Measurements from ENCODE around the gene STX18. TPM values are rescaled to one million over a fixed set of nuclear protein-coding genes. Genes with fewer than 3 reads are reported as not detected.

The STX18 gene
- total and polyA plus RNA-seq, 2 donors from 2014 or later: 37.2 to 66.8 TPM

- Histone ChIP-seq H3K27me3 (ENCODE audit: control insufficient read depth, insufficient read depth, low read length) (no peaks in the 10 kb centered on the region), H3K9ac (ENCODE audit: low read length in 3 of 3) (no peak overlapping the region), H3K4me1 (ENCODE audit: control insufficient read depth in 2 of 3, insufficient read depth in 2 of 3, low read depth in 1 of 3, low read length in 3 of 3) (no peaks in the 10 kb centered on the region), H3K9me3 (ENCODE audit: control insufficient read depth in 2 of 3, insufficient read depth in 1 of 3, low read length in 3 of 3) (no peaks in the 10 kb centered on the region), H3K4me3 (ENCODE audit: low read length in 3 of 3) (no peak overlapping the region), H3K27ac (ENCODE audit: low read depth in 2 of 2, low read length in 2 of 2) (no peak overlapping the region), H3K36me3 (ENCODE audit: control insufficient read depth in 2 of 3, insufficient read depth in 3 of 3, low read length in 3 of 3) (no peaks in the 10 kb centered on the region)
- DNase-seq (no peak), FAIRE-seq (no peak)
- intact Hi-C loops (cut with DNase I): no loop called here
- no peak for TF ChIP-seq CTCF (IDR thresholded peaks at IDR 0.05; ENCODE audit: borderline replicate concordance, extremely low read depth, insufficient read depth)
Measured at GRCh38 chr4:4396628-4397440, 145.0 kb downstream of the STX18 start.

GRCh38 chr4:4395849-4396627, 145.8 kb downstream of the STX18 start:
- no peak for FAIRE-seq
- Histone ChIP-seq H3K36me3 (ENCODE audit: control insufficient read depth in 2 of 3, insufficient read depth in 3 of 3, low read length in 3 of 3) (no peaks in the 10 kb centered on the region), H3K27ac (ENCODE audit: low read depth in 2 of 2, low read length in 2 of 2) (no peak overlapping the region), H3K9me3 (ENCODE audit: control insufficient read depth in 2 of 3, insufficient read depth in 1 of 3, low read length in 3 of 3) (no peaks in the 10 kb centered on the region), H3K4me1 (ENCODE audit: control insufficient read depth in 2 of 3, insufficient read depth in 2 of 3, low read depth in 1 of 3, low read length in 3 of 3) (no peaks in the 10 kb centered on the region), H3K9ac (ENCODE audit: low read length in 3 of 3) (no peak overlapping the region), H3K27me3 (ENCODE audit: control insufficient read depth, insufficient read depth, low read length) (no peaks in the 10 kb centered on the region), H3K4me3 (ENCODE audit: low read length in 3 of 3) (no peak overlapping the region)
- peak in 4 of 5 donors; percentile 29 to 68 (median 60) for DNase-seq
- no peak for TF ChIP-seq CTCF (IDR thresholded peaks at IDR 0.05; ENCODE audit: borderline replicate concordance, extremely low read depth, insufficient read depth)
- intact Hi-C loops (cut with DNase I): no loop called here

- no peak overlapping the region for H3K27ac ChIP-seq (ENCODE audit: low read depth in 2 of 2, low read length in 2 of 2)
- no peak for DNase-seq
- H3K36me3 ChIP-seq (ENCODE audit: control insufficient read depth in 2 of 3, insufficient read depth in 3 of 3, low read length in 3 of 3): no peaks in the 10 kb centered on the region
- FAIRE-seq: no peak
- no peak for TF ChIP-seq CTCF (IDR thresholded peaks at IDR 0.05; ENCODE audit: borderline replicate concordance, extremely low read depth, insufficient read depth)
- H3K4me1 ChIP-seq (ENCODE audit: control insufficient read depth in 2 of 3, insufficient read depth in 2 of 3, low read depth in 1 of 3, low read length in 3 of 3): no peaks in the 10 kb centered on the region
- no peak overlapping the region for H3K4me3 ChIP-seq (ENCODE audit: low read length in 3 of 3)
- H3K9me3 ChIP-seq (ENCODE audit: control insufficient read depth in 2 of 3, insufficient read depth in 1 of 3, low read length in 3 of 3): no peaks in the 10 kb centered on the region
- no peak overlapping the region for H3K9ac ChIP-seq (ENCODE audit: low read length in 3 of 3)
- H3K27me3 ChIP-seq (ENCODE audit: control insufficient read depth, insufficient read depth, low read length): no peaks in the 10 kb centered on the region
- intact Hi-C loops (cut with DNase I): no loop called here
Measured at GRCh38 chr4:4395371-4395770, 146.5 kb downstream of the STX18 start.
